SK-N-SH (cell line): Measurements from ENCODE around the gene MIA. TPM values are rescaled to one million over a fixed set of nuclear protein-coding genes. Genes with fewer than 3 reads are reported as not detected.

Source experiments
- CTCF ChIA-PET: fragments of 300-600, 350-600 bp; formaldehyde crosslinking; extraction: SDS; loops from one replicate; lab custom pipeline; 2021; lab: Yijun Ruan, JAX
- POLR2A ChIA-PET: fragments of 350-600 bp; sonication (Branson Sonifier 250); formaldehyde crosslinking; extraction: SDS; loops from one replicate; lab custom pipeline; 2020; ENCODE audit warnings: antibody characterized with exemption, inconsistent platforms; lab: Yijun Ruan, JAX
- DNase-seq: peaks from one replicate; pipeline ENCODE4 v3.0.0; 2012
- H2AFZ ChIP-seq: fragments of 200-600 bp; sonication (generic); 2 replicates; pipeline ENCODE4 v1.8.1; 2016; ENCODE audit warnings: antibody characterized with exemption, mild to moderate bottlenecking, low read depth
- H3F3A ChIP-seq: fragments of 200-600 bp; sonication (generic); replicated peaks from 2 replicates; pipeline ENCODE3; 2016; ENCODE audit warnings: antibody characterized with exemption, mild to moderate bottlenecking; ENCODE audit not compliant: insufficient read depth
- H3K27ac ChIP-seq, 2 experiments: fragments of 200-500 bp in 1 of 2; fragments of 200-600 bp in 1 of 2; sonication (Bioruptor generic) in 1 of 2; sonication (generic), shearing (Covaris generic) in 1 of 2; 2 replicates each; pipeline versions ENCODE4 v1.5.1 to v1.6.1; 2014 to 2016; ENCODE audit warnings: low read depth in 2 of 2, inconsistent platforms in 1 of 2, low read length in 1 of 2, mild to moderate bottlenecking in 1 of 2, mixed read lengths in 1 of 2
- H3K27me3 ChIP-seq: fragments of 200-600 bp; sonication (generic), shearing (Covaris generic); 2 replicates; pipeline ENCODE4 v1.6.1; 2016; ENCODE audit warnings: mixed run types; ENCODE audit not compliant: insufficient read depth
- H3K36me3 ChIP-seq, 2 experiments: fragments of 200-500 bp in 1 of 2; fragments of 200-600 bp in 1 of 2; sonication (Bioruptor generic) in 1 of 2; sonication (generic) in 1 of 2; replicated peaks in 1 of 2; 2 replicates each; pipeline versions ENCODE3 to v1.5.1; 2014 to 2016; ENCODE audit warnings: low read length in 1 of 2, mild to moderate bottlenecking in 1 of 2; ENCODE audit not compliant: insufficient read depth in 2 of 2, control insufficient read depth in 1 of 2
- H3K4me1 ChIP-seq, 2 experiments: fragments of 200-500 bp in 1 of 2; fragments of 200-600 bp in 1 of 2; sonication (Bioruptor generic) in 1 of 2; sonication (generic), shearing (Covaris generic) in 1 of 2; 2 replicates each; pipeline versions ENCODE4 v1.5.1 to v1.6.1; 2014 to 2016; ENCODE audit warnings: low read depth in 1 of 2, low read length in 1 of 2, mixed run types in 1 of 2; ENCODE audit not compliant: insufficient read depth in 2 of 2, control insufficient read depth in 1 of 2
- H3K4me2 ChIP-seq: fragments of 200-600 bp; sonication (generic), shearing (Covaris generic); 2 replicates; pipeline ENCODE4 v1.6.1; 2017; ENCODE audit warnings: mixed run types
- H3K4me3 ChIP-seq, 2 experiments: fragments of 200-500 bp in 1 of 2; fragments of 200-600 bp in 1 of 2; sonication (Bioruptor generic) in 1 of 2; sonication (generic), shearing (Covaris generic) in 1 of 2; 2 replicates each; pipeline versions ENCODE4 v1.5.1 to v1.8.1; 2014 to 2016; ENCODE audit warnings: low read depth in 2 of 2, inconsistent platforms in 1 of 2, low read length in 1 of 2, mild to moderate bottlenecking in 1 of 2, mixed read lengths in 1 of 2, moderate library complexity in 1 of 2
- H3K79me2 ChIP-seq: fragments of 200-600 bp; sonication (generic); 2 replicates; pipeline ENCODE4 v1.8.1; 2017; ENCODE audit warnings: mild to moderate bottlenecking; ENCODE audit not compliant: insufficient read depth
- H3K9ac ChIP-seq: fragments of 200-600 bp; sonication (generic); 2 replicates; pipeline ENCODE4 v1.6.1; 2017; ENCODE audit warnings: mixed run types
- H3K9me2 ChIP-seq: fragments of 200-600 bp; sonication (generic); 2 replicates; pipeline ENCODE4 v1.6.1; 2017; ENCODE audit warnings: mixed run types
- H3K9me3 ChIP-seq: fragments of 200-600 bp; sonication (generic); 2 replicates; pipeline ENCODE4 v1.6.1; 2017; ENCODE audit warnings: mixed run types, mild to moderate bottlenecking, moderate library complexity
- H4K20me1 ChIP-seq: fragments of 200-600 bp; sonication (generic); 2 replicates; pipeline ENCODE4 v1.6.1; 2017; ENCODE audit warnings: mild to moderate bottlenecking, mixed run types; ENCODE audit not compliant: insufficient read depth
- CTCF ChIP-seq: fragments of 200-600 bp; sonication (generic); IDR thresholded peaks from 2 replicates; pipeline ENCODE4 v1.6.1; 2017; ENCODE audit warnings: antibody characterized with exemption, mild to moderate bottlenecking, moderate library complexity
- ELF1 ChIP-seq: IDR thresholded peaks from 2 replicates; pipeline ENCODE4 v1.4.0; 2012
- EZH2phosphoT487 ChIP-seq: fragments of 200-600 bp; sonication (generic); IDR thresholded peaks from 2 replicates; pipeline ENCODE4 v1.6.1; 2017; ENCODE audit warnings: low read depth, mixed run types, mild to moderate bottlenecking, antibody characterized with exemption, moderate library complexity, borderline replicate concordance
- FOSL2 ChIP-seq: IDR thresholded peaks from 2 replicates; pipeline ENCODE4 v1.4.0; 2012; ENCODE audit warnings: low read depth, mild to moderate bottlenecking, moderate library complexity, borderline replicate concordance
- FOXJ3 ChIP-seq: sonication (generic); formaldehyde crosslinking; IDR thresholded peaks from 2 replicates; pipeline ENCODE4 v1.5.1; 2020; ENCODE audit warnings: mild to moderate bottlenecking, missing genetic modification reagents
- FOXM1 ChIP-seq: IDR thresholded peaks from 2 replicates; pipeline ENCODE4 v1.4.0; 2012; ENCODE audit warnings: low read depth, mild to moderate bottlenecking
- GABPA ChIP-seq: IDR thresholded peaks from 2 replicates; pipeline ENCODE4 v1.4.0; 2012; ENCODE audit warnings: low read depth, mild to moderate bottlenecking
- IRF3 ChIP-seq: fragments of 150-350 bp; IDR thresholded peaks from 2 replicates; pipeline ENCODE4 v1.6.1; 2016; ENCODE audit warnings: mild to moderate bottlenecking, low read depth, low read length
- JUND ChIP-seq: IDR thresholded peaks from 2 replicates; pipeline ENCODE4 v1.4.0; 2012
- MXI1 ChIP-seq: IDR thresholded peaks from 2 replicates; pipeline ENCODE4 v1.6.1; 2012; ENCODE audit warnings: mild to moderate bottlenecking, low read depth, low read length, improper control_type of control experiment
- NRF1 ChIP-seq: IDR thresholded peaks from 2 replicates; pipeline ENCODE4 v1.6.1; 2012; ENCODE audit warnings: low read depth, mild to moderate bottlenecking, low read length
- POLR2AphosphoS5 ChIP-seq: IDR thresholded peaks from 2 replicates; pipeline ENCODE4 v1.6.1; 2012; ENCODE audit warnings: low read depth, low read length
- RFX5 ChIP-seq: IDR thresholded peaks from 2 replicates; pipeline ENCODE4 v1.6.1; 2012; ENCODE audit warnings: mild to moderate bottlenecking, improper control_type of control experiment, low read length
- SMC3 ChIP-seq: IDR thresholded peaks from 2 replicates; pipeline ENCODE4 v1.6.1; 2012; ENCODE audit warnings: low read depth, low read length, improper control_type of control experiment
- TAF1 ChIP-seq: IDR thresholded peaks from 2 replicates; pipeline ENCODE4 v1.6.1; 2012; ENCODE audit warnings: low read depth, mild to moderate bottlenecking, low read length, moderate library complexity, borderline replicate concordance
- TEAD4 ChIP-seq: IDR thresholded peaks from 2 replicates; pipeline ENCODE4 v1.4.0; 2012; ENCODE audit warnings: mild to moderate bottlenecking, borderline replicate concordance; ENCODE audit not compliant: insufficient read depth
- USF1 ChIP-seq: IDR thresholded peaks from 2 replicates; pipeline ENCODE4 v1.4.0; 2012; ENCODE audit warnings: low read depth, borderline replicate concordance
- USF2 ChIP-seq: fragments of 150-350 bp; IDR thresholded peaks from 2 replicates; pipeline ENCODE4 v1.6.1; 2017; ENCODE audit warnings: antibody characterized with exemption, low read length, low read depth, borderline replicate concordance
- WGBS: methylation state at CpG from one replicate; pipeline ENCODE4 v1.1.6; 2017; ENCODE audit warnings: low lambda C conversion rate; 5-methylcytosine and 5-hydroxymethylcytosine counted together
- polyA plus RNA-seq, 3 experiments: library from polyadenylated mRNA; depleted of rRNA; stranded (reverse); fragments of >200 nt; gene quantifications; 2 replicates each; pipeline ENCODE4 v1.2.3, GENCODE V29; 2012

Gene MIA
- polyA plus RNA-seq, 1 of the 3 experiments (the other 2 are of a cell fraction) = not detected

- ChIA-PET POLR2A (no interaction called here), CTCF (interaction anchor here (0.8 kb wide), 1 partner anchor 80 kb away, joined by 3 read pairs; no protein-coding TSS in a partner anchor)
These were observed 35.2 kb upstream of the MIA start for GRCh38 chr19:40739871-40740703.

More at GRCh38 chr19:40739871-40740703, 35.2 kb upstream of the MIA start:
- H4K20me1 ChIP-seq = no peaks in the 10 kb centered on the region
- H3K27ac ChIP-seq = no peak overlapping the region
- H3K4me1 ChIP-seq = 0 out of 4 replicates have a peak, but pooled peaks cover 0 to 3% of the 10 kb centered on the region in 2 experiments
- no peaks in the 10 kb centered on the region for H3K79me2 ChIP-seq
- H3K4me3 ChIP-seq = no peak overlapping the region
- H3K27me3 ChIP-seq = no peaks in the 10 kb centered on the region
- no peak overlapping the region for H2AFZ ChIP-seq
- 93% methylated on average over 6 of the region's 16 CpGs for WGBS
- H3K36me3 ChIP-seq = peaks cover 9 to 11% of the 10 kb centered on the region in 2 experiments
- DNase-seq = no peak
- no peaks in the 10 kb centered on the region for H3K9me3 ChIP-seq
- H3K4me2 ChIP-seq = no peak overlapping the region
- no peaks in the 10 kb centered on the region for H3F3A ChIP-seq
- TF ChIP-seq MXI1 (no peak), FOXM1 (no peak), TAF1 (no peak), TEAD4 (no peak), EZH2phosphoT487 (no peak), USF2 (no peak), RFX5 (no peak), SMC3 (no peak), IRF3 (no peak), CTCF (no peak), USF1 (no peak), FOSL2 (no peak), FOXJ3 (CRISPR knock-in tag) (no peak), ELF1 (no peak), NRF1 (no peak), GABPA (no peak), JUND (no peak), POLR2AphosphoS5 (no peak)
- TF ChIP-seq, all 33 proteins: peak for 0
- H3K9me2 ChIP-seq = no peaks in the 10 kb centered on the region
- no peak overlapping the region for H3K9ac ChIP-seq
